HepG2 (cell line): ENCODE data around the gene C6orf136. TPM values are rescaled to one million over a fixed set of nuclear protein-coding genes. Genes with fewer than 3 reads are reported as not detected.
A peak's percentile ranks its signal among the peaks of the same experiment; 100 is the strongest.

ENCODE experiments used
- DNMT1 ChIP-seq: sonication (generic); formaldehyde crosslinking; IDR thresholded peaks from 2 replicates; pipeline ENCODE4 v1.5.1; 2020; ENCODE audit warnings: mild to moderate bottlenecking, missing genetic modification reagents
- ELF4 ChIP-seq: sonication (generic); formaldehyde crosslinking; IDR thresholded peaks from 2 replicates; pipeline ENCODE4 v1.5.0; 2020; ENCODE audit warnings: missing genetic modification reagents, mild to moderate bottlenecking, moderate library complexity, borderline replicate concordance
- HDAC2 ChIP-seq: sonication (generic); formaldehyde crosslinking; IDR thresholded peaks from 2 replicates; pipeline ENCODE4 v1.4.0; 2020; ENCODE audit warnings: missing genetic modification reagents
- HMG20B ChIP-seq: conservative IDR thresholded peaks from 2 replicates; pipeline ENCODE4 v1.6.1; 2016; ENCODE audit warnings: missing genetic modification reagents, missing compliant biosample characterization
- IRX3 ChIP-seq: sonication (generic); formaldehyde crosslinking; IDR thresholded peaks from 2 replicates; pipeline ENCODE4 v1.8.1; 2023; ENCODE audit warnings: mild to moderate bottlenecking, low read depth, missing genetic modification reagents, borderline replicate concordance
- MBD4 ChIP-seq: IDR thresholded peaks from 2 replicates; pipeline ENCODE4 v1.6.1; 2012; ENCODE audit warnings: low read length, inconsistent platforms, borderline replicate concordance
- PBX3 ChIP-seq: sonication (generic); formaldehyde crosslinking; IDR thresholded peaks from 2 replicates; pipeline ENCODE4 v1.8.1; 2023; ENCODE audit warnings: missing genetic modification reagents, inconsistent platforms, borderline replicate concordance
- POGZ ChIP-seq: sonication (generic); formaldehyde crosslinking; IDR thresholded peaks from 2 replicates; pipeline ENCODE4 v1.4.0; 2020; ENCODE audit warnings: mild to moderate bottlenecking, missing genetic modification reagents
- PREB ChIP-seq: sonication (generic); formaldehyde crosslinking; IDR thresholded peaks from 2 replicates; pipeline ENCODE4 v1.4.0; 2020; ENCODE audit warnings: missing genetic modification reagents
- REL ChIP-seq: sonication (generic); formaldehyde crosslinking; conservative IDR thresholded peaks from 2 replicates; pipeline ENCODE4 v1.8.0; 2022; ENCODE audit warnings: mild to moderate bottlenecking, missing genetic modification reagents, moderate library complexity
- SKI ChIP-seq: fragments of 450-650 bp; IDR thresholded peaks from one replicate; pipeline ENCODE4 v1.6.1; 2018; ENCODE audit warnings: mild to moderate bottlenecking; ENCODE audit not compliant: partially characterized antibody
- SMARCC2 ChIP-seq: fragments of 450-650 bp; IDR thresholded peaks from 2 replicates; pipeline ENCODE4 v1.6.1; 2017; ENCODE audit warnings: antibody characterized with exemption, mild to moderate bottlenecking
- SP140L ChIP-seq: sonication (generic); formaldehyde crosslinking; IDR thresholded peaks from 2 replicates; pipeline ENCODE4 v1.4.0; 2020; ENCODE audit warnings: missing genetic modification reagents, borderline replicate concordance
- THAP9 ChIP-seq: sonication (generic); formaldehyde crosslinking; IDR thresholded peaks from 2 replicates; pipeline ENCODE4; 2020; ENCODE audit warnings: missing genetic modification reagents, mild to moderate bottlenecking, borderline replicate concordance
- ZBED4 ChIP-seq: sonication (generic); formaldehyde crosslinking; IDR thresholded peaks from 2 replicates; pipeline ENCODE4 v1.4.0; 2020; ENCODE audit warnings: missing genetic modification reagents, borderline replicate concordance
- ZNF460 ChIP-seq: sonication (generic); formaldehyde crosslinking; IDR thresholded peaks from 2 replicates; pipeline ENCODE4 v1.5.1; 2020; ENCODE audit warnings: missing genetic modification reagents, mild to moderate bottlenecking, borderline replicate concordance
- ZNF510 ChIP-seq: sonication (generic); formaldehyde crosslinking; IDR thresholded peaks from 2 replicates; pipeline ENCODE4 v1.4.0; 2020; ENCODE audit warnings: low read depth, mild to moderate bottlenecking, missing genetic modification reagents
- ZNF704 ChIP-seq: sonication (generic); formaldehyde crosslinking; IDR thresholded peaks from 2 replicates; pipeline ENCODE4 v1.8.1; 2023; ENCODE audit warnings: mild to moderate bottlenecking, inconsistent platforms, moderate library complexity, missing genetic modification reagents, borderline replicate concordance
- polyA plus RNA-seq, 8 experiments: library from polyadenylated mRNA; depleted of rRNA in 3 of 8; stranded (reverse) in 7 of 8; unstranded in 1 of 8; fragments of >200 nt; fragmentation: Illumina TruSeq in 4 of 8; extraction: Trizol in 4 of 8; gene quantifications; 2 replicates each; pipeline versions ENCODE4 v1.2.1 to v1.2.3, GENCODE V29; 2011 to 2016; ENCODE audit warnings: low read depth in 4 of 8, missing spikeins in 1 of 8, mixed read lengths in 1 of 8; ENCODE audit not compliant: insufficient read depth in 1 of 8
- total RNA-seq, 5 experiments: library from RNA; depleted of rRNA; stranded (reverse); fragments of >200 nt; fragmentation: Illumina TruSeq; extraction: Trizol; gene quantifications; 2 replicates each; pipeline ENCODE4 v1.2.3, GENCODE V29; 2016; ENCODE audit warnings: low read depth in 1 of 5

C6orf136 gene
- total and polyA plus RNA-seq, 2 of the 13 experiments (the other 11 are each of a cell fraction or from before 2014, with no cell fraction given) = 12.0 to 26.2 TPM

- TF ChIP-seq PBX3 (CRISPR knock-in tag) (no peak; the same call in 1 of the 2 replicates), ZNF510 (no peak), ZNF704 (CRISPR knock-in tag) (no peak), REL (CRISPR knock-in tag) (no peak; the same call in 1 of the 2 replicates), ZNF460 (CRISPR knock-in tag) (no peak; the same call in 1 of the 2 replicates), MBD4 (no peak), PREB (CRISPR knock-in tag) (no peak), HDAC2 (CRISPR knock-in tag) (peak; percentile 84), ELF4 (peak; percentile 85; the same call in 1 of the 2 replicates), SP140L (no peak), IRX3 (CRISPR knock-in tag) (no peak; the same call in 1 of the 2 replicates), DNMT1 (no peak; the same call in 1 of the 2 replicates), POGZ (CRISPR knock-in tag) (peak; percentile 50; the same call in 1 of the 2 replicates), SMARCC2 (no peak), SKI (peak; percentile 5), ZBED4 (CRISPR knock-in tag) (peak; percentile 77), THAP9 (peak; percentile 93; the same call in 1 of the 2 replicates), HMG20B (CRISPR knock-in tag) (no peak; the same call in 1 of the 2 replicates)
Observed at GRCh38 chr6:30672445-30673253, 25.7 kb downstream of the C6orf136 start, which contains the start of gene DHX16 (continued).
